ENCODE measurements around the gene AHCYL2. TPM values are rescaled to one million over a fixed set of nuclear protein-coding genes. Genes with fewer than 3 reads are reported as not detected.

The AHCYL2 gene
- total RNA-seq, 4 donors from 2014 or later: 33.5 to 61.2 (median 41.7) TPM

GRCh38 chr7:129385598-129385997 is 160.8 kb downstream of the AHCYL2 start:
- WGBS: 97% methylated on average over 4 of the region's 4 CpGs
- no peak for DNase-seq (ENCODE audit: low spot score in 2 of 2)
- Histone ChIP-seq H3K27ac (no peak overlapping the region), H3K4me1 (no peaks in the 10 kb centered on the region), H3K27me3 (no peaks in the 10 kb centered on the region), H3K36me3 (peaks cover 35% of the 10 kb centered on the region), H3K9me3 (no peaks in the 10 kb centered on the region), H3K4me3 (no peak overlapping the region)
- TF ChIP-seq CTCF (IDR thresholded peaks at IDR 0.05): no peak
- TF ChIP-seq POLR2AphosphoS5 (IDR thresholded peaks at IDR 0.05): no peak
- TF ChIP-seq EP300 (IDR thresholded peaks at IDR 0.05): no peak
- TF ChIP-seq POLR2A (IDR thresholded peaks at IDR 0.05): no peak

DNA sequence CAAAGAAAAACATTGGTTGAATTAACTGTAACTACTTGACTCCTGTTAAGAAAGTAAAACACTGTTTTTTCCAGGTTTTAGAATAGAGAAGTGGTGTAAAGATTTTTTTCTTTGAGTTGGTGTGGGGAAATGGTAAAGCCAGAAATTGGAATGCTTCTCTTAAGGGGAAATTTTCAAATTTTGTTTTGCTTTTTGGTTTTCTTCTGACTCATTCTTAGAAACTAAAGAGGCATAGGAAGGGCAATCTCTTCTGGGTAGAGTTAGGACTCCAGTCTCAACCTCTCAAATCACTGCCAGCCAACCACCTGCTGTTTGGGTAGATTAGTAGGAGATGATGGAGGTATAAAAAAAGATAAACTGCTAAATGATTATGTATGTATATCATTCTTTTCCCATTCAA is 161.7 kb downstream of the AHCYL2 start:
- Histone ChIP-seq H3K4me1 (no peaks in the 10 kb centered on the region), H3K27ac (no peak overlapping the region), H3K9me3 (no peaks in the 10 kb centered on the region), H3K36me3 (peaks cover 32% of the 10 kb centered on the region), H3K4me3 (no peak overlapping the region), H3K27me3 (no peaks in the 10 kb centered on the region)
- TF ChIP-seq EP300 (IDR thresholded peaks at IDR 0.05) (no peak), POLR2A (IDR thresholded peaks at IDR 0.05) (no peak), POLR2AphosphoS5 (IDR thresholded peaks at IDR 0.05) (no peak), CTCF (IDR thresholded peaks at IDR 0.05) (no peak)
- DNase-seq (ENCODE audit: low spot score in 2 of 2): no peak

GRCh38 chr7:129387537-129387936 is 162.7 kb downstream of the AHCYL2 start:
- no peak overlapping the region for H3K4me3 ChIP-seq
- no peak for TF ChIP-seq POLR2A (IDR thresholded peaks at IDR 0.05)
- TF ChIP-seq POLR2AphosphoS5 (IDR thresholded peaks at IDR 0.05): no peak
- no peak for TF ChIP-seq EP300 (IDR thresholded peaks at IDR 0.05)
- no peak for TF ChIP-seq CTCF (IDR thresholded peaks at IDR 0.05)
- 80% methylated on average over 2 of the region's 2 CpGs for WGBS
- no peaks in the 10 kb centered on the region for H3K4me1 ChIP-seq
- no peaks in the 10 kb centered on the region for H3K9me3 ChIP-seq
- H3K27ac ChIP-seq: no peak overlapping the region
- H3K36me3 ChIP-seq: peaks cover 28% of the 10 kb centered on the region
- DNase-seq (ENCODE audit: low spot score in 2 of 2): no peak
- H3K27me3 ChIP-seq: no peaks in the 10 kb centered on the region

GRCh38 chr7:129388333-129389098 is 163.7 kb downstream of the AHCYL2 start:
- Histone ChIP-seq H3K36me3 (peaks cover 22% of the 10 kb centered on the region), H3K27me3 (no peaks in the 10 kb centered on the region), H3K4me3 (no peak overlapping the region), H3K9me3 (no peaks in the 10 kb centered on the region), H3K27ac (no peak overlapping the region), H3K4me1 (no peaks in the 10 kb centered on the region)
- 89% methylated on average over 8 of the region's 8 CpGs for WGBS
- TF ChIP-seq POLR2AphosphoS5 (IDR thresholded peaks at IDR 0.05) (no peak), POLR2A (IDR thresholded peaks at IDR 0.05) (no peak), CTCF (IDR thresholded peaks at IDR 0.05) (no peak), EP300 (IDR thresholded peaks at IDR 0.05) (no peak)
- no peak for DNase-seq (ENCODE audit: low spot score in 2 of 2)

DNA sequence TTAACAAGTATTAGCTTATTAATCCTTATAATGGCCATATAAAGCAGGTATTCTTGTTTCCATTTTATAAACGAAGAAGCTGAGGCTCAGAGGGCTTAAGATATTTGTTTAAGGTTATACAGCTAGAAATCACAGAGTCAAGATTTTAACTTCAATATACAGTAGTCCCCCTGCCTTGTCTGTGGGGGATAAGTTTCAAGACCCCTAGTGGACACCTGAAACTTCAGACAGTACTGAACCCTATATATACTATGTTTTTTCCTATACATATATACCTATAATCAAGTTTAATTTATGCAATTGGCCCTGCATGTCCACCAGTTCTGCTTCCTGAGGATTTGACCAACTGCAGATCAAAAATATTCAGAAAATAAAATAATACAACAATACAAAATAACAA is 165.0 kb downstream of the AHCYL2 start:
- Histone ChIP-seq H3K36me3 (peaks cover 22% of the 10 kb centered on the region), H3K4me3 (no peak overlapping the region), H3K9me3 (no peaks in the 10 kb centered on the region), H3K27me3 (no peaks in the 10 kb centered on the region), H3K27ac (no peak overlapping the region), H3K4me1 (no peaks in the 10 kb centered on the region)
- TF ChIP-seq CTCF (IDR thresholded peaks at IDR 0.05) (no peak), EP300 (IDR thresholded peaks at IDR 0.05) (no peak), POLR2AphosphoS5 (IDR thresholded peaks at IDR 0.05) (no peak), POLR2A (IDR thresholded peaks at IDR 0.05) (no peak)
- no peak for DNase-seq (ENCODE audit: low spot score in 2 of 2)
- 56% methylated on average over 1 of the region's 1 CpG for WGBS
